H1 (cell line): ENCODE data around the gene TTC28. TPM values are rescaled to one million over a fixed set of nuclear protein-coding genes. Genes with fewer than 3 reads are reported as not detected.

Source experiments
- CTCF ChIA-PET: fragments of 300-600 bp; sonication (Branson Sonifier 250); formaldehyde crosslinking; loops from one replicate; lab custom pipeline; 2021; ENCODE audit not compliant: partially characterized antibody; lab: Charles Lee
- POLR2A ChIA-PET: fragments of 300-600 bp; sonication (Branson Sonifier 250); formaldehyde crosslinking; loops from one replicate; lab custom pipeline; 2021; ENCODE audit warnings: inconsistent platforms; ENCODE audit not compliant: partially characterized antibody; lab: Charles Lee
- DNase-seq, 2 experiments: peaks; one replicate each; pipeline versions ENCODE4 v3.0.0 to v3.0.0-alpha.2; 2010 to 2022; ENCODE audit warnings: low spot score in 2 of 2, low read depth in 1 of 2, mixed read lengths in 1 of 2
- FAIRE-seq: peaks from 2 replicates; lab custom pipeline; 2011; peaks lifted over from hg19 to GRCh38; lab: Jason Lieb, UNC
- H2AFZ ChIP-seq: 2 replicates; pipeline ENCODE4 v1.8.1; 2012; ENCODE audit warnings: low read length, inconsistent platforms
- H2AK5ac ChIP-seq: 2 replicates; pipeline ENCODE4 v1.6.1; 2013; ENCODE audit warnings: low read depth, low read length
- H2BK120ac ChIP-seq: replicated peaks from 2 replicates; pipeline ENCODE3; 2013; ENCODE audit warnings: low read depth, low read length, inconsistent platforms
- H2BK12ac ChIP-seq: 2 replicates; pipeline ENCODE4 v1.6.1; 2013; ENCODE audit warnings: low read depth, low read length
- H2BK15ac ChIP-seq: 2 replicates; pipeline ENCODE4 v1.6.1; 2013; ENCODE audit warnings: low read length
- H2BK20ac ChIP-seq: 2 replicates; pipeline ENCODE4 v1.6.1; 2013; ENCODE audit warnings: low read length
- H2BK5ac ChIP-seq: 2 replicates; pipeline ENCODE4 v1.6.1; 2013; ENCODE audit warnings: low read depth, low read length
- H3K14ac ChIP-seq: 2 replicates; pipeline ENCODE4 v1.6.1; 2013; ENCODE audit warnings: inconsistent platforms; ENCODE audit not compliant: insufficient read length
- H3K18ac ChIP-seq: 2 replicates; pipeline ENCODE4 v1.6.1; 2013; ENCODE audit warnings: low read length; ENCODE audit errors: extremely low read depth
- H3K23ac ChIP-seq: 2 replicates; pipeline ENCODE4 v1.6.1; 2013; ENCODE audit warnings: inconsistent platforms; ENCODE audit not compliant: insufficient read length
- H3K23me2 ChIP-seq: 2 replicates; pipeline ENCODE4 v1.6.1; 2013; ENCODE audit warnings: low read depth, low read length
- H3K27ac ChIP-seq: 2 replicates; pipeline ENCODE4 v1.6.1; 2011; ENCODE audit warnings: low read depth, low read length, inconsistent platforms
- H3K27me3 ChIP-seq, 4 experiments: replicated peaks in 1 of 4; 1 replicate in 1 of 4; 2 replicates in 3 of 4; pipeline versions ENCODE4 v1.6.1 to v1.8.1; 2011 to 2013; ENCODE audit warnings: low read length in 3 of 4, mild to moderate bottlenecking in 3 of 4, inconsistent platforms in 2 of 4, mixed read lengths in 2 of 4, moderate library complexity in 1 of 4; ENCODE audit not compliant: control insufficient read depth in 3 of 4, insufficient read depth in 3 of 4; ENCODE audit errors: extremely low read depth in 1 of 4
- H3K36me3 ChIP-seq, 4 experiments: 2 replicates each; pipeline versions ENCODE4 v1.6.1 to v1.8.1; 2011 to 2013; ENCODE audit warnings: mild to moderate bottlenecking in 4 of 4, low read length in 3 of 4, moderate library complexity in 2 of 4, control low read depth in 1 of 4, inconsistent platforms in 1 of 4; ENCODE audit not compliant: insufficient read depth in 4 of 4, control insufficient read depth in 2 of 4
- H3K4ac ChIP-seq: replicated peaks from 2 replicates; pipeline ENCODE3; 2013; ENCODE audit warnings: low read length, low read depth, mixed read lengths, inconsistent platforms; ENCODE audit not compliant: insufficient read length
- H3K4me1 ChIP-seq, 4 experiments: replicated peaks in 1 of 4; 1 replicate in 1 of 4; 2 replicates in 3 of 4; pipeline versions ENCODE4 v1.6.1 to v1.8.1; 2011 to 2013; ENCODE audit warnings: low read length in 3 of 4, inconsistent platforms in 2 of 4, mixed read lengths in 1 of 4; ENCODE audit not compliant: insufficient read depth in 4 of 4, control insufficient read depth in 3 of 4
- H3K4me2 ChIP-seq, 2 experiments: 2 replicates each; pipeline versions ENCODE4 v1.6.1 to v1.8.1; 2011 to 2013; ENCODE audit warnings: low read depth in 2 of 2, low read length in 2 of 2, control low read depth in 1 of 2, inconsistent platforms in 1 of 2, mild to moderate bottlenecking in 1 of 2; ENCODE audit not compliant: insufficient read depth in 1 of 2
- H3K4me3 ChIP-seq, 4 experiments: fragments of 200-600, 300-600 bp in 1 of 4; sonication (generic), shearing (Covaris generic), sonication (Bioruptor Twin) in 1 of 4; 2 replicates each; pipeline versions ENCODE4 v1.5.1 to v1.8.1; 2011 to 2016; ENCODE audit warnings: low read length in 4 of 4, low read depth in 3 of 4, control low read depth in 2 of 4, inconsistent platforms in 2 of 4, mild to moderate bottlenecking in 2 of 4, mixed read lengths in 1 of 4, moderate library complexity in 1 of 4; ENCODE audit not compliant: insufficient read depth in 2 of 4; ENCODE audit errors: extremely low read depth in 1 of 4
- H3K56ac ChIP-seq: replicated peaks from 2 replicates; pipeline ENCODE3; 2013; ENCODE audit warnings: low read depth, mild to moderate bottlenecking, mixed read lengths, low read length, inconsistent platforms; ENCODE audit not compliant: insufficient read length
- H3K79me1 ChIP-seq: 2 replicates; pipeline ENCODE4 v1.6.1; 2013; ENCODE audit warnings: low read depth, low read length, control low read depth
- H3K79me2 ChIP-seq, 2 experiments: 2 replicates each; pipeline versions ENCODE4 v1.6.1 to v1.8.1; 2012 to 2013; ENCODE audit warnings: low read length in 2 of 2, mild to moderate bottlenecking in 2 of 2, inconsistent platforms in 1 of 2; ENCODE audit not compliant: insufficient read depth in 2 of 2, control insufficient read depth in 1 of 2
- H3K9ac ChIP-seq, 4 experiments: replicated peaks in 1 of 4; 1 replicate in 1 of 4; 2 replicates in 3 of 4; pipeline versions ENCODE4 v1.6.1 to v1.8.1; 2011 to 2013; ENCODE audit warnings: low read depth in 3 of 4, low read length in 3 of 4, control low read depth in 2 of 4, mild to moderate bottlenecking in 2 of 4, moderate library complexity in 2 of 4, inconsistent platforms in 1 of 4; ENCODE audit errors: extremely low read depth in 1 of 4
- H3K9me3 ChIP-seq, 2 experiments: 2 replicates each; pipeline versions ENCODE4 v1.6.1 to v1.8.1; 2012 to 2013; ENCODE audit warnings: mild to moderate bottlenecking in 2 of 2, moderate library complexity in 2 of 2, control low read depth in 1 of 2, inconsistent platforms in 1 of 2, low read depth in 1 of 2, low read length in 1 of 2, mixed read lengths in 1 of 2; ENCODE audit not compliant: insufficient read depth in 2 of 2
- H4K20me1 ChIP-seq, 2 experiments: replicated peaks in 1 of 2; 2 replicates each; pipeline versions ENCODE3 to v1.8.1; 2011 to 2013; ENCODE audit warnings: inconsistent platforms in 2 of 2, low read length in 2 of 2, mild to moderate bottlenecking in 1 of 2; ENCODE audit not compliant: insufficient read depth in 2 of 2, control insufficient read depth in 1 of 2
- H4K5ac ChIP-seq: 2 replicates; pipeline ENCODE4 v1.6.1; 2013; ENCODE audit warnings: low read length, low read depth, mixed read lengths, inconsistent platforms; ENCODE audit not compliant: insufficient read length
- H4K8ac ChIP-seq: 2 replicates; pipeline ENCODE4 v1.8.0; 2013; ENCODE audit warnings: mild to moderate bottlenecking, moderate library complexity, low read length, inconsistent platforms; ENCODE audit not compliant: insufficient read depth; ENCODE audit errors: extremely low read depth
- H4K91ac ChIP-seq: replicated peaks from 2 replicates; pipeline ENCODE3; 2013; ENCODE audit warnings: low read length, mixed read lengths, inconsistent platforms; ENCODE audit not compliant: insufficient read length
- KDM4A ChIP-seq: IDR thresholded peaks from one replicate; pipeline ENCODE4 v1.7.1; 2012; ENCODE audit warnings: low read depth, mild to moderate bottlenecking, moderate library complexity, low read length, inconsistent platforms; ENCODE audit not compliant: severe bottlenecking
- SAP30 ChIP-seq: fragments of 300-600 bp; sonication (generic); IDR thresholded peaks from 2 replicates; pipeline ENCODE4 v1.7.1; 2012; ENCODE audit warnings: low read length, moderate library complexity, mild to moderate bottlenecking, inconsistent platforms; ENCODE audit not compliant: insufficient read depth, insufficient replicate concordance
- SUZ12 ChIP-seq: fragments of 200-600 bp; sonication (generic); IDR thresholded peaks from 2 replicates; pipeline ENCODE4 v1.6.1; 2012; ENCODE audit warnings: mild to moderate bottlenecking, inconsistent platforms, low read length, moderate library complexity, mixed read lengths
- WGBS, 2 experiments: shearing (Covaris generic) in 1 of 2; methylation state at CpG; one replicate each; pipeline versions ENCODE4 v1.1.6 to v1.1.7; 2013 to 2015; ENCODE audit warnings: low lambda C conversion rate in 2 of 2, mixed read lengths in 2 of 2, inconsistent platforms in 1 of 2, low coverage in 1 of 2, missing lambda C conversion rate in 1 of 2; ENCODE audit not compliant: insufficient replicate concordance in 2 of 2, insufficient coverage in 1 of 2, insufficient read length in 1 of 2; ENCODE audit errors: extremely low coverage in 1 of 2, missing lambda C conversion rate in 1 of 2; 5-methylcytosine and 5-hydroxymethylcytosine counted together
- polyA plus RNA-seq, 7 experiments: library from polyadenylated mRNA; depleted of rRNA in 3 of 7; stranded (reverse) in 5 of 7; unstranded in 2 of 7; fragments of >200 nt in 5 of 7; fragments of 200-250 nt in 2 of 7; gene quantifications; 1 replicate in 5 of 7; 2 replicates in 1 of 7; 4 replicates in 1 of 7; pipeline versions ENCODE4 v1.2.1 to v1.2.3, GENCODE V29; 2011 to 2013; ENCODE audit warnings: missing spikeins in 2 of 7, mixed read lengths in 2 of 7
- total RNA-seq: library from RNA; stranded (reverse); fragmentation: NEBNext Ultra II Directional; extraction: Animal tissue kit (Norgen Biotek cat#: 25700); gene quantifications from 2 replicates; pipeline ENCODE4 v1.2.1, GENCODE V29; 2021
- TF ChIP-seq, protein P1 (sequence below): IDR thresholded peaks from 2 replicates; pipeline ENCODE4 v1.6.1; 2012; ENCODE audit warnings: inconsistent platforms

The TTC28 gene
- total and polyA plus RNA-seq, 2 of the 8 experiments (the other 6 are each of a cell fraction or from before 2014, with no cell fraction given) = 2.6 to 12.6 TPM

DNA sequence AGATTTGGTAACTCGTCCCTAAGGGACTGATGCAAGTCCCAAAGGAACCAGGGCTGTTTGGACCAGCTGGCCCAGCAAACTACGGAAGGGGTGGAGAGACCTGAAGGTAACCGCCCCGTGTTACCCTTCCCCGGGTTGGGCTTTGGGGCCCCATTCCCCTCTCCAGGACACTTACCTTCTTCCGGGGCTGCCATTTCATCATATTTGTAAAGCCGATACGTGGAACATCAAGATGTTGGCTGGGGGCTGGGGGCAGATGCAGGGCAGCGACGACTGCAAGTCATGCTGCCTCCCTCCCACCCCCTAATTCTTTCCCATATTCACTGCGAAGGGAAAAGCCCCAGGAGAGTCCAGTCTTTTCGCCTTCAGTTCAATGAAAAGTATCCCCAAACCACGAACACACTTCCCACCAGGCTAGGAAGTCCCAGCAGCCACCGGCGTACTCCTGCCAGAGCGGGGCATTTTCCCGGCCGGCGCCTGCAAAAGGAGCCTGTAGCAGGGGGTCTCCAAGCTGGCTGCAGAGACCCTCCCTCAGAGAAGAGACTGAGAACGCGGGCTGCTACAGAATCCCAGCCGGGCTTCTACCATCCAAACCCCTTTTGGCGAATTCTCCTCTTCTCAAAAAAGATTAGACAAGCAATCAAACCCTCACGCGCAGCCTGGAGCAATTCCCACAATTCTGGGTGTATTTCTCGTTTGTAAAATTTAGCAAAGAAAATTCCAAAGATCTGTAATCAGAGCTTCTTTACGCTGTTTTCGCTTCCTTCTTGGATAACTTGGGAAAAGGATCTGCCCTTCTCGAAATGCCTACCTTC, 236.7 kb downstream of the TTC28 start:
- H3K9ac ChIP-seq = peak overlapping the region; percentile 25 to 54 (median 33); a peak in 4 of 7 replicates
- H3K4me2 ChIP-seq = peak overlapping the region; percentile 71 to 96
- peak in 1 of 2 experiments; percentile 3 for DNase-seq
- peak overlapping the region; percentile 64 to 75 (median 72) for H3K4me3 ChIP-seq
- H2BK20ac ChIP-seq = no peak overlapping the region
- H2BK5ac ChIP-seq = peak overlapping the region; percentile 29; the same call in 1 of the 2 replicates
- H2AFZ ChIP-seq = peak overlapping the region; percentile 77; the same call in 1 of the 2 replicates
- H3K56ac ChIP-seq = no peak overlapping the region
- ChIA-PET POLR2A (interaction anchor here (0.5 to 1.5 kb wide), 8 partner anchors 12 to 426 kb away, joined by 3 to 5 read pairs (median 3); no protein-coding TSS in a partner anchor), CTCF (interaction anchor here (0.6 to 7.2 kb wide), 18 partner anchors 14 to 454 kb away, joined by 3 to 51 read pairs (median 4); no protein-coding TSS in a partner anchor)
- peak overlapping the region; percentile 29; the same call in 1 of the 2 replicates for H4K8ac ChIP-seq
- no peak overlapping the region for H4K91ac ChIP-seq
- no peak overlapping the region; the same call in 1 of the 2 replicates for H2BK15ac ChIP-seq
- H2BK120ac ChIP-seq = no peak overlapping the region
- H3K36me3 ChIP-seq = no peaks in the 10 kb centered on the region
- no peaks in the 10 kb centered on the region for H3K9me3 ChIP-seq
- no peak overlapping the region for H3K27ac ChIP-seq
- H2BK12ac ChIP-seq = no peak overlapping the region
- H3K23me2 ChIP-seq = peaks cover 11% of the 10 kb centered on the region
- H4K20me1 ChIP-seq = no peaks in the 10 kb centered on the region
- H3K27me3 ChIP-seq = no peaks in the 10 kb centered on the region; a peak in 1 of 7 replicates
- H3K79me1 ChIP-seq = no peaks in the 10 kb centered on the region; the same call in 1 of the 2 replicates
- no peak overlapping the region for H4K5ac ChIP-seq
- H3K79me2 ChIP-seq = no peaks in the 10 kb centered on the region
- 2% methylated on average over 29 of the region's 29 CpGs; no CpG with 5 or more reads in 1 of the 2 experiments for WGBS, 2 experiments
- H3K18ac ChIP-seq = peak overlapping the region; percentile 51; the same call in 1 of the 2 replicates
- peaks cover 0 to 3% (median 1%) of the 10 kb centered on the region in 4 experiments; a peak in 2 of 7 replicates for H3K4me1 ChIP-seq
- peak; percentile 24 for TF ChIP-seq SAP30
- no peak for TF ChIP-seq SUZ12
- TF ChIP-seq, protein P1, sequence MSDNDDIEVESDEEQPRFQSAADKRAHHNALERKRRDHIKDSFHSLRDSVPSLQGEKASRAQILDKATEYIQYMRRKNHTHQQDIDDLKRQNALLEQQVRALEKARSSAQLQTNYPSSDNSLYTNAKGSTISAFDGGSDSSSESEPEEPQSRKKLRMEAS = no peak
- TF ChIP-seq KDM4A = peak; percentile 61
- H2AK5ac ChIP-seq = no peak overlapping the region
- no peak for FAIRE-seq
- H3K23ac ChIP-seq = no peak overlapping the region
- H3K4ac ChIP-seq = no peak overlapping the region
- H3K14ac ChIP-seq = no peak overlapping the region
